GM19372 (cell line): ENCODE measurements around the gene ABHD15.

Experiments used
- ATAC-seq: cut with Tn5 transposase; IDR thresholded peaks from one replicate; pipeline ENCODE4 v1.9.1; 2021; ENCODE audit warnings: mild to moderate bottlenecking, low read depth, moderate library complexity; ENCODE audit not compliant: unreplicated experiment

ABHD15 gene

DNA sequence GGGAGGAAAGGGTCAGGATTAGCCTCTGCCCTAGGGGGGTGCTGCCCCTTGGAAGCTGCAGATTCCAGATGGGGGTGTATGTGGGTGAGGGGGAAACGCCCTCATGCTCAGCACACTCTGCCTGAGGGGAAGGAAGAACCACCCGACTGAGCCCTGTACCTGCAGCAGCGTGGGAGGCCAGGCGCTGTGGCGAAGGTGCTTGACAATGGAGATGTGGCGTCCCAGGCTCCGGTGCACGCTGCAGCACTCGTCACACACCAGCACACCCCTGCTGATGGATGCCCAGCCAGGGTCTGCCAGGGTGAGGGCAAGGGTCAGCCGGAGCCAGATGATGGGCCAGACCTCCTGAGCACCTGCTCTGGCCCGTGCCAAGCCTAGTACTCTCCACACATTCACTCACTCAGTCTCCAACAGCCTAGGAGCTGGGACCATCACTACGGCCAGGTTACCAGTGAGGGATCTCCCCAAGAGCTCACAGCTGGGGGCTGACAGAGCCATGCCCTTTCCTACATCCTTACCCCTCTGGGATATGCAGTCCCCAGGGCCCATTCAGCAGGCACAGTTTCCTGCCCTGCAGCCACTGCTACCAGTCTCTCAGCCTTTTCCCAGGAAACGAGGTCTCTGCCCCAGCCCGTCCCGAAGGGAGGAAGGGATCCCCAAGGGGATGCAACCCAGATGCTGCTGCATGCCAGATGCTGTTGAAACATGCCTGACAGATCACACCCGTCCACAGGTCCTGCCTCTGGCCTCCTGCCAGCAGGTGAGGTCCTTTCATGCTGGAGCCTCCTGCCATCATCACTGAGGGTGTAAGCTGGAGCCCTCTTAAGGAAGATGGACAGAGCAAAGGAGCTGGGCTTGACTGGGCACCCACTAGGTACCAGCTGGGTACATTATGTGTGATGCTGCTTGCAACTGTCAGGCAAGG lies 16.7 kb upstream of the ABHD15 start:
- ATAC-seq = no peak

DNA sequence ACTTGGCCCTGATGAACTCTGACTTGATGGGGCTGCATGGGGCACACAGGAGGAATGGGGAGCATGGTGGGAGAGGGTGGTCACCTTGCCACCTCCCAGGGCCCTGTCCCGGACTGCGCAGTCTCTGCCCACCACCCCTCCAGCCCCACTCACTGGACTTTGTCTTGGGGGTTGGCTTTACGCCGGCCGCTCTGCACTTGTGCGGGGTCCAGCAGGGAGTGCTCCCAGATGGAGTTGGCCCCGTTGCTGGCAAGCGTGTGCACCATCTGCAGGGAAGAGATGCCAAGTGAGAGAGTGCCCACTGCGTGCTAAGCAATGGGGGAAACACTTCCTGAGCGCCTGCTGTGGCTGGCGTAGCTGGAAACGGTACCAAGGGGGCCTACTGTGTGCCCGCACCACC lies 15.9 kb upstream of the ABHD15 start:
- ATAC-seq = no peak

DNA sequence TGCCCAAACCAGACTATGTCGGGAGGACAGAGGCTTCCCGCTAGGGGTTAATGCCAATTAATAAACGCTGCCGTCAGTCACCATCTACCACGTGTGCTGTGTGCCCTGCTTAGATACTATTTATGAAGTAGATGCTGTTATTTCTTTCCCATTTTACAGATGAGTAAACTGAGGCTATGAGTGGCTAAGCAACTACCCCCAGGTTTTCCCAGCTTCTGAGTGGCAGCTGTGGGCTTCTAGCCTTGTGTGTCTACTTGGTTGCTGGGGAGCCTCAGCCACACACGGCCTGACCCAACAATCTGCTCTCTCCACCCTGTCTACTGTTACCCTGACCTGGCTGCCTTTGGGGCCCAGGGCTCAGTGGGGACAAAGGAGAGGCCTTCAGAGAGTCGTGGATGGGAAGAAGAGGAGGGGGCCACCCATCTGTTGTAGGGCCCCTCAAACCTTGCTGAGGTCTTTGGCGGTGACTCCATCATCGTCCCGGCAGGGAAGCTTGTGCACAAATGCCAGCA lies 15.5 kb upstream of the ABHD15 start:
- ATAC-seq = no peak

DNA sequence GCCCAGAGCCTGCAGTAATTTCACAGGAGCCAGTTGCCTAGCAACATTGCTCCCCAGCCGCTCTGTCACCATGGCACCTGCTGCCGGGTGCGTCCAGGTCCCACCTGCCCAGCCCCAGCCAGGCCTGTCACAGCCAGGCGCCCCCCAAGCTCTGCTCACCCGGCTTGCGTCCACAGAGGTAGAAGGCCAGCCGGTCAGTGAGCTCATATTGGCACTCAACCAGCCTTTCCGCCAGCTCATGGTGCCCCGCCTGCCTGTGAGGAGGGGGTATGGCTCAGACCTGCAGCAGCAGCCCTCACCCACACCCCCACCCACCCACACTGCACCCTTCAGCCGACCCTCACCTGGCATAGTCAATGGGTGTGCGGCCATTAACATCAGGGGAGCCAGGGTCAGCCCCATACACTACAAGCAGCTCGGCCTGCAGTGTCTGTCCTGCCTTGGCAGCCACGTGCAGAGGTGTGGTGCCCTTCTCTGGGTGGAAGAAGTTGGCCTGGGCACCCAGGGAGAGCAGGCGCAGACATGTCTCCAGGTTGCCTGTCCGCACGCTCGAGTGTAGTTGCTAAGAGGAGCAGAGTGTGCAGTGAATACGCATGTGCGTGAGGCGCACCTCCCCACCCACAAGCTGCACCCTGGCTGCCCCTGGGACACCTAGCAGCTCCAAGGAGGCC lies 14.9 kb upstream of the ABHD15 start:
- no peak for ATAC-seq

DNA sequence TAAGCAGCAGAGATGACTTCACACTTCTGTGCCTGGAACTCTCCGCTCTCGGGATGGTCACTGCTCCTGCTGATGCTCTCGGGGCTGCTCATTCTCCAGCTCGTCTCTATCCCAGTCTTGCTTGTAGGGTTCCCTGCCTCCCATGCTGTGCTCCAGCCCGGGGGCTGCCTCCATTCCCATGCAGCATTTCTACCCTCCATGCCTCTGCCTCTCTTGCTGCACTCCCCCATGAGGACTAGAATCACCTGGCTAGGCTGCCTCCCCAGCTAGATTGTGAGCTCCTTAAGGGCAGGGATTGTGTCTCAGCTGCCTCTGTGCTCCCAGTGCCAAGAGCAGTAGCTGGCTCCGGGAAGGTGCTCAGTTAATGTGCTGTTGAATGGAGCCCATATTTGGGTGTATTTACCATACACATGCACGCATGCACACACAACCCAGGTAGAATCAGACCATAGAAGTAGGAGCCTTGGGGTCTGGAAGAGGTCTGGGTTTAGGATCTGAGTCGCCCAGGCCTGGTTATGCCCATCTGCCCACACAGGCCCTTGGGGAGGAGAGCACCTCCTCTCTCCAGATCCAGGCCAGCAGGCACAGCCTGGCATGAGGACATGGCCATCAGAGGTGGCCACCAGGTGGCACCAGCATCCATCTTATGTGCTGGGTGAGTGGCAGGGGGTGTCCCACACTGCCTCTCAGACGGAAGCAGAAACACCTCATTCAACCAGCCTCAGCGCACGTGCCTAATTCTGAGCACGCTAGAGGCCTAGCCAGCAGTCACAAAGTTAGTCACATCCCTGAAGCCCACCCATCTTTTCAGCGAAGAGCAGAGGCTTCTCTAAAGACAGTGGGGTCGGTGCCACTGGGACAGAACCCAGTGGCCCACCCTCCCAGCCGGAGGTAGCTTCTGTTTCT lies 13.3 kb upstream of the ABHD15 start:
- peak; percentile 68 for ATAC-seq

DNA sequence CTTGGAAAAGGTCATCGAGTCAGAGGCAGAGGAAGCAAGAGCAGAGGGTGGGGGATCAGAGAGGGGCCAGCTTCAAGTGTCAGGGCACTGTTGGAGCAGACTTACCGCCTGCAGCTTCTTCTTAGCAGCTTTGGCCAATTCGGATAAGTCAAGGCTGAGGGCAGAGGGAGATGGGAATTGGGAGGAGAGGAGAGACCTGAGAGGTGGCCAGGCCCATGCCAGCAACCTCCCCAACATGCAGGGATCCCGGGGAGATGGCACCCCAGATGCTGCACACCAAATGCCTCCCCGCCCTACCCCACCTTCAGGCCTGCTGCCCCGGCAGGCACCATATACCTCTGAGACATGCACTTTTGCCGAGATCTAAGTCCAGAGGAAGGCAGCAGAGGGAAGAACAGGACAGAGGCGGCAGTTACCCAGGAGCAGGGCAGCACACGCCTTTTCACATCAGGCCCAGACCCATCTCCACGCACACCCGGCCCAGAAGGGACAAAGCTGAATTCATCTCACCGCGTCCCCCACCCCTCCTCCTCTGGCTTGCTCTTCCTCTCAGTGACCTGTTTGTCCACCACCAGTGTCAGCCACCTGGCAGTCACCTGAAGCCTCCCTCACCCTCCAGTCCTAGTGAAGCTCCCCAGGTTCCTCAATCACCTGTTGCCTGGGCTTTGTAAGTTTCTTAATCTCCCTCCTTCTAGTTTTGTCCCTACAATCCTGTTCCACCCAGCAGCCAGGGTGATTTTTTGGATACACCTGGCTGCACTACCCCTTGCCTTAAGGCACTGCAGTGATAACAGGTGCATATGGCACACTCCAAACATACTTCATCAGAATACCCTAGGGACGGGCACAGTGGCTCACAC lies 12.0 kb upstream of the ABHD15 start:
- ATAC-seq = no peak

DNA sequence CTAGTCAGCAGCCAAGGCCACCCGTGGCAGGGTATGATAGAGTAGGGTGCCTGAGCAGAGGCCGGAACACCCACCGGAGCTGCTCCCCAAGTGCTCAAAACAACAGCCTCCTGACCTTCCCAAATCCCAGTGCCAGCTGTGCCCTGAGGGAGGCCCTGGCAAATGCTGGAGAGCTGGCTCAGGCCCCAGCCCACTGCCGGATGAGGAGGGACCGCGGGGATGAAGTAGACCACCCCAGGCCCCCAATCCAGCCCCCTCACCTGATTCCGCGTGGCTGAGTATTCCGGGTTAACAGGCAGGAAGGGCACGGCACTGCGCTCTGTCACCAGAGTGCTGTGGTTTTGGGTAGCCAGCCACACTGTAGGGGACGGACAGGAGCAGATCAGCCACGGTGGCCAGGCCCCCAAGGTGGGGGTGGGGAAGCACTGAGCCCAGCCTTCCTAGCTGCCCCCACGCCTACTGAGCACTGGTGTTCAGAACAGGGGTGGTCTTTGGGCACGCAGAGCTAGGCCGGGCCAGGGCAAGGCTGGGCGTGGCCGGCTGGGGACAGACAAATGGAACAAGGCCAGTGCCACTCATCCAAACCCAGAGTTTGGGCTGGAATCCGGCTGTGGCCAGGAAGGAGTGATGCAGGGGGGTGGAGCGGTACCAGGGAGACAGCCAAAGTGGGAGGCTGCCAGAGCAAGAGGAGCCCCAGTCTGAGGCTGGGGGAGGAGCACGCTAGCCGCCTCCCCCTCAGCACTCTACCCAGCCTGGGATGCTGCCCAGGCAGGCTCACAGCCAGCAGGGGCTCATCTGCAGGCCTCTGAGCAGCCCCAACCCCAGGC lies 10.8 kb upstream of the ABHD15 start:
- no peak for ATAC-seq

DNA sequence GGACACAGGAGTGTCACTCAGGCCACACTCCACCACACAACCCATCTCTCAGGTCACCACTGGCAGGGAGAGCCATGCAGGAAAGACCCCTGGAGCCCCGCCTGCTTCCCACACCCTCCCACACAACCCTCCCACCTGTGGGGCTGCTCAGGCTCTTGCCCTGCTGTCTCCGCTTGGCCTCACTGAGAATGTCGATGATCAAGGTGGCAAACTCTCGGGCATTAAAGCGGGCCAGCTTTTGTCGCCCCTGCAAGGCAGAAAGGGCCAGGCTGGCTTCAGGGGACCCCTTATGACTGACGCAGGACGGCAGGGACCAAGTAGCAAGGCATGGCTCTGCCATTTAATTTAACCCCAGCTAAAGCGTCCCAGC lies 10.1 kb upstream of the ABHD15 start:
- no peak for ATAC-seq

DNA sequence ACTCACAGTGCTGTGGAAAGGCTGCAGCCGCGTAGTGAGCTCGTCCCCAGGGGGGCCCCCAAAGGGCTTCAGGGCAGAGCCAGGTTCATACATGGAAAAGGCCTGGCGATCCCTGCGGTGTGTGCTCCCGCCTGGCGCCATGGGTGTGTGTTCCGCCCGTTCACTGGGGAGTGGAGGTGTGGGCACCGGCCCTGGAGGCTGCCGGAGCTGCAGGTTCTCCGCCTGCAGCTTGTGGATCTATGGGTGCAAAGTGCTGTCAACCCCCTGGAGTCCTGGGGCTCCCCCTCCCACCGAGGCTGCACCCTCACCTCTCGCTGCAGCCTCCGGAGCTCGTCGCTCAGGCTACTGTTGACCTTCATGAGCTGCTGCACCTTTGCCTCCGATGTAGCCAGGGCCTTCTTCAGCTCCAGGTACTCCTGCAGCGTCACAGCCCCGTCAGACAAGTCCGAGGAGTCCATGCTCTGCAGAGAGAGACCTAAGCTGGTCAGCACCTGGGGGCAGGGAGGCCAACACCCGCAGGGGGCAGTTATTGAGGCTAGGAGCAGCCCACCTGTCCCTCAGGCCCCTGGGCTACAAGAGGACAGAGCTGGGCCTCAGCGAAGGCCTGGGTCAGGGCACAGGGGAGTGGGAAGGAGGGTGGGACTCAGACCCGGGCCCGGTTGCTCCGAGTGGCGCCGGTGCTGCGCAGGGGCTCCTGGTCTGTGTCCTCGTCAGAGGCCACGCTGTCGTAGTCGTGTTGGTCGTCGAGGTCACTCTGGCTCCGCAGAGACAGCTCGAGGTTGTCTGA lies 9.6 kb upstream of the ABHD15 start:
- no peak for ATAC-seq

DNA sequence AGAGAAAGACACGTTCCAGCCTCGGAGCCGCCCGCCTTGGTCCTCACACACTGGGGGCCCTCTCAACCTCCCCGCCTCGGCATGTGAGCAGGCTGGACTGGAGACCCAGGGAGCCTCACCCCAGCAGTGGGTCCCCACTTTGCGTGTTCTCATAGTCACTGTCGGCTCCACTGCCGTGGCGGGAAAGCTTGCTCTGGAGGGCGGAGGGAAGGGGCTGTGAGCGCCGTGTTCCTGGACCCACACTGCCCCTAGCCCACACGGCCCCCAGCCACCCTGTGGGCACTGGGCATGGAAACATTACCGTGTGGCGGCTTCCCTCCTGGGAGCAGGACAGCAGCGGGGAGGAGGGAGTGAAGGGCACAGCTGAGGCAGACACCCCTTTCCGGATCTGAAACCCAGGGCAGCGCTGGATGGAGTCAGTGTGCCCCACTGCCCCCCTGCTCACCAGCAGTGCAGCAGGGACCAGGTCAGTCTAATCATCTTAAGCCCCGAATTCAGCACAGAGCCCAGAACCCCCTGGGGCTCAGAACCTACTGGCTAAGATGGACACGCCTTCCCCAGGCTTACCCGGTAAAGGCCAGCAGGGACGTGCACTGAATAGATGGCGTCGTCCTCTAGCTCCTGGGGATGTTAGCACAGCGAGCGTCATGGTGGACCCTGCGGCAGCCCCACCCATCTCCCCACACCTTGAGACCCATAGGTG lies 8.8 kb upstream of the ABHD15 start:
- ATAC-seq = no peak

DNA sequence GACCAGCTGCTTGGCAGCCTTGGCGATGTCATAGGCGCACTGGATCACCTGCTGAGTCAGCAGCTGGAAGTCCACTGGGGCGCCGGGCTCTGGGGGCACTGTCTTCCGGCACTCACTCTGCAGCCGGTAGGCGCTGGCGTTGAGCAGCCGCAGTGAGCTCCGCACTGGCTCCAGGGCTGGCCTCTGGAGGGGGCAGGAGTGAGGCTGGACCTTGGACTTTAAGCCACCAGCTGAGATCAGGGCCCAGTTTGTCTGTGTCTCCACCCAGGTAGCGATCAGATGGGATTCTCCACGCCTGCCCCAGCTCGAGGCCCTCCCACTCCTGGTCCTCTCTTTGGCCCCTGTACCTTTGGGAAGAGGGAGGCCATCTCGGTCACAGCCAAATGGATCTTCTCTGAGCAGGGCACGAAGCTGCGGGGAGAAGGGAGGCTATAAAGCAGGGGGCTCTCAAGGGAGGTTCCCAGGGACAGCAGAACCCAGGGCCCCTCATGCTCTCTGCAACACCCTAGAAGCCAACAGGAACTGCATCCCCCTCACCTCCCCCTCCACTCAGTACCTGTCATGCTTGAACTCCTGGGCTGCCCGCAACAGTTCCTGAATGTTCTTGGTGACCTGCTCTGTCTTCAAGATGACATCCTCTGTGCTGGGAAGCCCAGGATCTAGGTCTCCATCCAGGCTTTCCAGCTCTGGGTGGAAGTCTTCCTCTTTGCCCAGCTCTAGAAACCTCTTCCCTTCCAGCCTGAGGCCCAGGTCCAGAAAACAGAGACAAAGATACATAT lies 8.1 kb upstream of the ABHD15 start:
- ATAC-seq = no peak

DNA sequence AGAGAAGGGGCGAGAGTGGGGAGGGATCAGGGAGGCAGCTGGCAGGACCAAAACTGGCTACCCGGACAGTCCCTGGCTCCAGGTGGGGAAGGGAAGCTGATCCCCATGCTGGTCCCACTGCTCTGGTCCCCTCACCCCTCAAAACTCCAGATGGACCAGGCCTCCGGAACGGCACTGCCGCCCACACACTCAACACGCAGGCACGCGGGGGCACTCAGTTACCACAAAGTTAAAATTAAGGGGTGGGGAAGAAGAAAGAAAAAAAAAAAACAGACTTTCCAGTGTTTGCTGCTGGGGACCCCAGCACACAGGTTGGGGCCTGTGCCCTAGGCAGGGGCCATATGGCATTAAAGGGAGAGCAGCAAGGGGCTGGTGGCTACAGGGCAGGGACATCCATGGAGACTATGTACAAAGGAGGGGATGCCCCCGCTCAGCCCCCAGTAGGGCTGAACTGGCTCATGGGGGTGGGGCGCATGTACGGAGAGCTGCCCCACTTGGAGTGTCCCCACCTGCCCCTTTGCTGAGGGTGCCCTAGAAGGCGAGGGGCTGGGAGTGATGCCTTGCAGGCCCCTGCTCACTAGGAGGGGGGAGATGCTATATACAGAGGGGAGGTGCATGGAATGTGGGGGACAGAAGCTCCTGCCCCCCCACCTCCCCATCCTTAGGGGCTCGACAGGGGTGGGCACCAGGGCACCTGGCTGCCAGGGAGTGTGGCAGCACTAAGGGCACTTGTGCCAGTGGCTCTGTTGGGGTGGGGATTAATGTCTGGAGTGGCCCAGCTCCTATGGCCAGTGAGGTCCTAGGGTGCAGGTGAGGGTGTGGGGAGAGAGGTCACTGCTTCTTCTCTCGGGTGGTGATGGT lies 7.3 kb upstream of the ABHD15 start:
- no peak for ATAC-seq

DNA sequence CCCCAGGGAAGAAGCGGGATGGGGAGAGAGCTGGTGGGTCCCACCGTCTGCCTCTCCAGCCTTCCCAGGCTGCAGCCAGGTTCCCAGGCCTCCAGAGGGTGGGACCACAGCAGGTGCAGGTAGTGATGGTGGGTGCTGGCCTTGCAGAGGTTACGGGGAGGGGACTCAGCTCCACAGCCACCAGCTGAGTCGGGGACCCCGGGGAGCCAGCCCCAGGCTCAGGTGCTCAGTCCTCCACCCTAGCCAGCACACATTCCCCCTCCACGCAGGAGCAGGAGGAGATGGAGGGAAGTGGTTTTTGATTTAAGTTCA lies 6.7 kb upstream of the ABHD15 start:
- ATAC-seq = no peak

DNA sequence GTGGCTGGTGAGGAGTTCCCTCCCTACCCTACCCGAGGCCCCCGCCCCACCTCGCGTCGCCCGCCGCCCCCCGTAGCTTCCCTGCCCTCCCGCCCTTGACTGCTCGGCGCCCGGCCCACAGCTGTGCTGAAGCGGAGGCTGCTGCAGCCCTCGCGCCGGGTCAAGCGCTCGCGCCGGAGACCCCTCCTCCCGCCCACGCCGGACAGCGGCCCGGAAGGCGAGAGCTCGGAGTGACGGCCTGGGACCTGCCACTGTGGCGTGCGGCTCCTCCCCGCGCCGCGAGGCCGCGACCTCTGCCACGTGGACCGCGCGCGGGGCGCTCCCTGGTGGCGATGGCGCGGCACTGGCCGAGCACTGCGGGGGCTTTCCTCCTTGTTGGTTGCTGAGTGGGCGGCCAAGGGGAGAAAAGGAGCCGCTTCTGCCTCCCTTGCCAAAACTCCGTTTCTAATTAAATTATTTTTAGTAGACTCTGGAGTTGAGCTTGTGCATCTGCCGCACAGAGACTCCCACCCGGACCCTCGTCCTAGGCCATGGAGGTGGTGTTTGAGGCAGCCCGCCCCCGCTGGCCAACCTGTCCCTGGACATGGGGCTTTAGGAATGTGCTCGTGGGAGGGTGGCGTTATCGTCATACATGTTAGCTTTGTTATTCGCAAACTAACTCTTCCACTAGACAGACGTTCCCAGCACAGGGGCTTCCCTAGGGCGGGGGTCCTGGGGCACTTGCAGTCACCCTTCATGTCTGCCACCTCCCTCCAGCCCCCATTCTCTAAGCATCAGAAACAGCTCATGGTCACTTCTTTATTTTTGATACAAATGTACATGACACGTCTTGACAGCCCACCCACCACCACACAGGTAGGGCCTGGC lies 6.1 kb upstream of the ABHD15 start:
- ATAC-seq = no peak
